OCI-LY1 (cell line): ENCODE results near the gene CLIC1.

ENCODE experiments used
- H2AFZ ChIP-seq: fragments of 200-600 bp; sonication (generic), shearing (Covaris generic); 2 replicates; pipeline ENCODE4 v1.6.0; 2014; ENCODE audit warnings: antibody characterized with exemption, mild to moderate bottlenecking, low read length
- H3F3A ChIP-seq: fragments of 200-600 bp; sonication (generic), shearing (Covaris generic); 2 replicates; pipeline ENCODE4 v1.6.0; 2014; ENCODE audit warnings: mild to moderate bottlenecking, antibody characterized with exemption, low read length, moderate library complexity; ENCODE audit not compliant: insufficient read depth
- H3K27ac ChIP-seq: fragments of 200-600 bp; sonication (generic); 2 replicates; pipeline ENCODE4 v1.5.1; 2014; ENCODE audit warnings: low read length, mixed run types, mild to moderate bottlenecking, low read depth; ENCODE audit not compliant: poor library complexity, severe bottlenecking
- H3K27me3 ChIP-seq: fragments of 200-600 bp; sonication (generic); 2 replicates; pipeline ENCODE4 v1.6.0; 2014; ENCODE audit warnings: antibody characterized with exemption, mild to moderate bottlenecking, low read length, moderate library complexity; ENCODE audit not compliant: insufficient read depth
- H3K36me3 ChIP-seq: fragments of 200-600 bp; sonication (generic); 2 replicates; pipeline ENCODE4 v1.6.1; 2014; ENCODE audit warnings: mild to moderate bottlenecking, antibody characterized with exemption, low read length, moderate library complexity, mixed read lengths; ENCODE audit not compliant: insufficient read depth
- H3K4me1 ChIP-seq: fragments of 200-600 bp; sonication (generic); 2 replicates; pipeline ENCODE4 v1.5.1; 2014; ENCODE audit warnings: mild to moderate bottlenecking, low read length, moderate library complexity; ENCODE audit not compliant: insufficient read depth, severe bottlenecking
- H3K4me2 ChIP-seq: fragments of 200-600 bp; sonication (generic), shearing (Covaris generic); 2 replicates; pipeline ENCODE4 v1.6.1; 2014; ENCODE audit warnings: low read length
- H3K4me3 ChIP-seq: fragments of 200-600 bp; sonication (generic); 2 replicates; pipeline ENCODE4 v1.5.1; 2014; ENCODE audit warnings: low read length, low read depth, mild to moderate bottlenecking, mixed read lengths; ENCODE audit not compliant: poor library complexity, severe bottlenecking
- H3K79me2 ChIP-seq: fragments of 200-600 bp; shearing (Covaris generic); 2 replicates; pipeline ENCODE4 v1.6.1; 2016; ENCODE audit warnings: mixed run types, low read length, mixed read lengths; ENCODE audit not compliant: insufficient read depth
- H3K9ac ChIP-seq: fragments of 200-600 bp; sonication (generic), shearing (Covaris generic); 2 replicates; pipeline ENCODE4 v1.6.1; 2014; ENCODE audit warnings: mild to moderate bottlenecking, low read length, mixed read lengths
- H3K9me2 ChIP-seq: fragments of 200-600 bp; sonication (generic), shearing (Covaris generic); 2 replicates; pipeline ENCODE4 v1.6.1; 2014; ENCODE audit warnings: low read depth, mild to moderate bottlenecking, low read length, mixed read lengths
- H3K9me3 ChIP-seq: fragments of 200-600 bp; shearing (Covaris generic); 2 replicates; pipeline ENCODE4 v1.6.1; 2014; ENCODE audit warnings: low read length, mixed read lengths
- H4K20me1 ChIP-seq: fragments of 200-600 bp; sonication (generic), shearing (Covaris generic); 2 replicates; pipeline ENCODE4 v1.6.0; 2016; ENCODE audit warnings: mild to moderate bottlenecking, low read length; ENCODE audit not compliant: insufficient read depth
- EZH2 ChIP-seq: fragments of 200-600 bp; sonication (generic), shearing (Covaris generic); IDR thresholded peaks from 2 replicates; pipeline ENCODE4 v1.8.0; 2017; ENCODE audit warnings: borderline replicate concordance, mixed run types, mild to moderate bottlenecking, antibody characterized with exemption, low read length, moderate library complexity, mixed read lengths
- TF ChIP-seq, protein P1 (sequence below): fragments of 200-600 bp; sonication (generic), shearing (Covaris generic); IDR thresholded peaks from 2 replicates; pipeline ENCODE4 v1.5.1; 2017; ENCODE audit warnings: mild to moderate bottlenecking, antibody characterized with exemption, low read length, moderate library complexity, mixed read lengths

CLIC1 gene

DNA sequence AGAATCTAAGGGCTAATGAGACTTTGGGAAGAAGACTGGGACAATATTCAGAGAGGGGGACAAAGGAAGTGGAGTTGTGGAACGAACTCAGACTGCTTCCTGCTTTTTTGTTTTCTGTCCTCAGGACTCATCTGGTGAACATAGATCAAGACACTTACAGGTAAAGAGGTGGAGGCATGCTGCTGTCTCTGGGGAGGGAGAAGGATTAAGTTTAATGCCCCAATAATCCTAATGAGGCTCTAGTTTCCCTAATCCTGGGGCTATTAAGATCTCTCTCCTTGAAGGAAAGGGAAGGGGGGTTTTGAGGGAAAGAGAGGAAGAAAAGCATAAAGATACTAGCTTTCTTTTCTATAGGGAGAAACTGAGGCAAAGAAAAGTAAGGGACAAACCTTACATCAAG is 8.1 kb upstream of the CLIC1 start:
- Histone ChIP-seq H3K27ac (no peak overlapping the region), H3K4me2 (no peak overlapping the region), H3K27me3 (no peaks in the 10 kb centered on the region), H3K79me2 (no peaks in the 10 kb centered on the region), H3K4me1 (peaks cover 12% of the 10 kb centered on the region), H2AFZ (no peak overlapping the region), H3K9me3 (no peaks in the 10 kb centered on the region), H3K9me2 (no peaks in the 10 kb centered on the region), H3K4me3 (no peak overlapping the region), H4K20me1 (no peaks in the 10 kb centered on the region), H3K9ac (no peak overlapping the region), H3K36me3 (peaks cover 54% of the 10 kb centered on the region), H3F3A (no peaks in the 10 kb centered on the region)
- no peak for TF ChIP-seq EZH2
- TF ChIP-seq, protein P1, sequence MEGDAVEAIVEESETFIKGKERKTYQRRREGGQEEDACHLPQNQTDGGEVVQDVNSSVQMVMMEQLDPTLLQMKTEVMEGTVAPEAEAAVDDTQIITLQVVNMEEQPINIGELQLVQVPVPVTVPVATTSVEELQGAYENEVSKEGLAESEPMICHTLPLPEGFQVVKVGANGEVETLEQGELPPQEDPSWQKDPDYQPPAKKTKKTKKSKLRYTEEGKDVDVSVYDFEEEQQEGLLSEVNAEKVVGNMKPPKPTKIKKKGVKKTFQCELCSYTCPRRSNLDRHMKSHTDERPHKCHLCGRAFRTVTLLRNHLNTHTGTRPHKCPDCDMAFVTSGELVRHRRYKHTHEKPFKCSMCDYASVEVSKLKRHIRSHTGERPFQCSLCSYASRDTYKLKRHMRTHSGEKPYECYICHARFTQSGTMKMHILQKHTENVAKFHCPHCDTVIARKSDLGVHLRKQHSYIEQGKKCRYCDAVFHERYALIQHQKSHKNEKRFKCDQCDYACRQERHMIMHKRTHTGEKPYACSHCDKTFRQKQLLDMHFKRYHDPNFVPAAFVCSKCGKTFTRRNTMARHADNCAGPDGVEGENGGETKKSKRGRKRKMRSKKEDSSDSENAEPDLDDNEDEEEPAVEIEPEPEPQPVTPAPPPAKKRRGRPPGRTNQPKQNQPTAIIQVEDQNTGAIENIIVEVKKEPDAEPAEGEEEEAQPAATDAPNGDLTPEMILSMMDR = no peak

DNA sequence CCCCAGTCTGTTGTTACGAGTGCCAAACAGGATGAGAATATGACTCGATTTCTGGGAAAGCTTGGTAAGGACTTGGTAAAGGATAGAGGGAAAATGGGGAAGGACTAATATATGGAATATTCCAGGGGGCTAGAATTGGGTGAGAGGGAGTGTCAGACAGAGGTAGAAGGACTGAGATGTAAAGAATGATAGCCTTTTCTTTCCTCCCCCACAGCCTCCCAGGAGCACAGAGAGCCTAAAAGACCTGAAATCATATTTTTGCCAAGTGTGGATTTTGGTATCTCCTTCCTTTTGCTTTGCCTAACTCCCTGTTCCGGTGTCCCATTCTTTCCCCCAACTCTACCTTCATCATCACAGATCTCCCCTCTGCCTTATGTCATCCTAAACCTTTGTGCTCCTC is 6.6 kb upstream of the CLIC1 start:
- Histone ChIP-seq H3K4me1 (peaks cover 27% of the 10 kb centered on the region), H3K9ac (no peak overlapping the region)

DNA sequence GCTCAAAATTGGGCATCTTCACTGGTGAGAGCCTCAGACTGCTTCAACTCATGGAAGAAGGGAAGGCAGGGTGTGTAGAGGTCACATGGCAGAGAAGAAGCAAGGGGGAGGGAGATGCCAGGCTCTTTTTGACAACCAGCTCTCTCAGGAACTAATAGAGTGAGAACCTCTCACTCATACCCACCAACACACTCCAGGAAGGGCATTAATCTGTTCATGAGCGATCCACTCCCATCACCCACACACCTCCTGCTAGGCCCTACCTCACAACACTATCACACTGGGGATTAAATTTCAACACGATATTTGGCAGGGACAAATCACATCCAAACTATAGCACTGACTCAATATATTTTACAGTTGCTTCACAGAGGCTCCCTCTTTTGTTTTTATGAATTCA is 5.5 kb upstream of the CLIC1 start:
- H3F3A ChIP-seq = 0 out of 2 replicates have a peak, but pooled peaks cover 3% of the 10 kb centered on the region
- no peaks in the 10 kb centered on the region for H3K9me3 ChIP-seq
- no peak overlapping the region for H3K9ac ChIP-seq
- no peaks in the 10 kb centered on the region for H4K20me1 ChIP-seq
- 0 out of 2 replicates have a peak, but pooled peaks cover under 1% of the 10 kb centered on the region for H3K79me2 ChIP-seq
- H3K9me2 ChIP-seq = no peaks in the 10 kb centered on the region
- TF ChIP-seq, protein P1 = no peak
- TF ChIP-seq EZH2 = no peak
- no peak overlapping the region for H3K4me3 ChIP-seq
- H3K27ac ChIP-seq = peak overlapping the region; percentile 1
- H3K4me2 ChIP-seq = no peak overlapping the region
- peaks cover 38% of the 10 kb centered on the region for H3K4me1 ChIP-seq
- peaks cover 39% of the 10 kb centered on the region for H3K36me3 ChIP-seq
- no peak overlapping the region for H2AFZ ChIP-seq
- H3K27me3 ChIP-seq = no peaks in the 10 kb centered on the region

More for the DNA sequence above, 6.6 kb upstream of the CLIC1 start:
- Histone ChIP-seq H3K4me3 (no peak overlapping the region), H3K27me3 (no peaks in the 10 kb centered on the region), H3K79me2 (no peaks in the 10 kb centered on the region), H2AFZ (no peak overlapping the region), H3F3A (no peaks in the 10 kb centered on the region), H4K20me1 (no peaks in the 10 kb centered on the region), H3K4me2 (no peak overlapping the region), H3K9me2 (no peaks in the 10 kb centered on the region), H3K9me3 (no peaks in the 10 kb centered on the region), H3K36me3 (peaks cover 50% of the 10 kb centered on the region), H3K27ac (no peak overlapping the region)
- TF ChIP-seq, protein P1 = no peak
- TF ChIP-seq EZH2 = no peak
